GM12891 (cell line): Measurements from ENCODE around the gene JADE3.

Experiments
- POLR2A ChIP-seq: IDR thresholded peaks from 2 replicates; pipeline ENCODE4 v1.6.1; 2011; ENCODE audit warnings: low read depth, low read length, control low read depth
- POLR2AphosphoS5 ChIP-seq: IDR thresholded peaks from 2 replicates; pipeline ENCODE4 v1.6.1; 2011; ENCODE audit warnings: low read depth, low read length, control low read depth
- TAF1 ChIP-seq: IDR thresholded peaks from 2 replicates; pipeline ENCODE4 v1.6.1; 2011; ENCODE audit warnings: low read depth, low read length, control low read depth

DNA sequence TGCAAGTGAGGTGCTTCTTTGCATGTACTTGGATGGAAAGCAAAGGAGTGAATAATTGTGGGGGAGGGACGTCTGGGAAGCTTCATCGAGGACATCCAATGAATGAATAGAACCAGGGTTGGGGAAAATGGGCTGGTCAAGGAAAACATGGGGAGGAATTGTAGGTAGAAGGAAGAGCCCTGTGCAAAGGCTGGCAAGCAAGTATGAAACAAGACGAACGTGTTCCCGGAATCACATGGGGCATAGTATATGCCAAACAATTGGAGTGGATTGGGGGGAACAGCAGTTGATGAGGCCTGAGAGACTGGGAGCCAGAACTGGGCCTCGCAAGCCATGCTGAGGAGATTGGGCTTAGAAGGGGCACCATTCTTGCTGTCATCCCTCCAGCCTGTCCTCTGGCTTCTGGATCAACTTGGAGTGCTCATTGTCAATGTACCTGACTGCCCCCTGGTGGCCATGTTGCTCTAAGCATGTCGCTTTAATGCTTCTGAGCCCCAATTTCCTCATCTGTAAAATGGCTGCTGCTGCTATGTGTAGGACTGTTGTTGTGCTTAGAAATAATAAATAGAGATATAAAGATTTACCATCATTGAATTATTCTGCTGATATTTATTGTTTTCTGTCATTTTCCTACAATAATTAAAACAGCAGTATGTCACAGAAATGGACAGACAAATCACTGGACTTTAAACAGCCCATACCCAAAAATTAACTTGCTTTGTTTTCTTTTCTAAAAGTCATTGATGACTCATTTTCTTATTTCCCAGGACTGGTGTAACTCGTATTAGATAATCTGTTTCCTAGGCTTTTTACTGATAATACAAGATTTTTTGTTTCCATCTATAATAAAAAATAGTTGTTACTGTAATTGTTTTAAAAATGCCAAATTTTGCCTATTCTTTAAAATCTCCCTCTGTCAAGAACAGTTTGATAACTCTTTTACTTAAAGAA is 66.4 kb downstream of the JADE3 start:
- TF ChIP-seq POLR2A: no peak
- no peak for TF ChIP-seq POLR2AphosphoS5
- TF ChIP-seq TAF1: no peak
